Mesenchymal stem cell (in vitro differentiated cells and primary cell): ENCODE measurements around the gene NUDT8.
A peak's percentile ranks its signal among the peaks of the same experiment; 100 is the strongest.
"Not testable (repeated sequence)": the region's sequence is repeated elsewhere in the genome, so short reads cannot be mapped to it uniquely, and the experiment has no call there.

ENCODE experiments used
- DNase-seq: peaks from one replicate; pipeline ENCODE4 v3.0.0-alpha.2; 2013
- H2AFZ ChIP-seq: one replicate; pipeline ENCODE4 v1.6.1; 2013; ENCODE audit warnings: low read depth, mild to moderate bottlenecking, control low read depth, inconsistent platforms, low read length, moderate library complexity
- H2AK5ac ChIP-seq: 2 replicates; pipeline ENCODE4 v1.6.1; 2013; ENCODE audit warnings: low read length, moderate library complexity, mild to moderate bottlenecking, inconsistent platforms; ENCODE audit not compliant: severe bottlenecking
- H2BK120ac ChIP-seq: one replicate; pipeline ENCODE4 v1.6.1; 2013; ENCODE audit warnings: low read depth, mild to moderate bottlenecking, inconsistent platforms, low read length, moderate library complexity
- H2BK12ac ChIP-seq, 2 experiments: one replicate each; pipeline ENCODE4 v1.6.1; 2013; ENCODE audit warnings: inconsistent platforms in 2 of 2, low read length in 2 of 2, mild to moderate bottlenecking in 2 of 2, moderate library complexity in 2 of 2, control low read depth in 1 of 2
- H2BK15ac ChIP-seq: one replicate; pipeline ENCODE4 v1.6.1; 2013; ENCODE audit warnings: mild to moderate bottlenecking, low read depth, inconsistent platforms; ENCODE audit not compliant: poor library complexity, severe bottlenecking
- H2BK5ac ChIP-seq: 2 replicates; pipeline ENCODE4 v1.6.1; 2013; ENCODE audit warnings: low read depth, mild to moderate bottlenecking, low read length, control low read depth, inconsistent platforms; ENCODE audit not compliant: poor library complexity, severe bottlenecking
- H3K14ac ChIP-seq, 2 experiments: one replicate each; pipeline ENCODE4 v1.6.1; 2013; ENCODE audit warnings: inconsistent platforms in 2 of 2, low read length in 2 of 2, control low read depth in 1 of 2, mild to moderate bottlenecking in 1 of 2, moderate library complexity in 1 of 2
- H3K18ac ChIP-seq, 2 experiments: one replicate each; pipeline ENCODE4 v1.6.1; 2013; ENCODE audit warnings: inconsistent platforms in 2 of 2, low read length in 2 of 2, control low read depth in 1 of 2, low read depth in 1 of 2, mild to moderate bottlenecking in 1 of 2
- H3K23ac ChIP-seq, 2 experiments: one replicate each; pipeline ENCODE4 v1.6.1; 2013; ENCODE audit warnings: inconsistent platforms in 2 of 2, low read length in 2 of 2, mild to moderate bottlenecking in 2 of 2, moderate library complexity in 2 of 2, control low read depth in 1 of 2
- H3K27ac ChIP-seq: 2 replicates; pipeline ENCODE4 v1.5.1; 2013; ENCODE audit warnings: mild to moderate bottlenecking, moderate library complexity, low read length, control low read depth, inconsistent platforms; ENCODE audit not compliant: poor library complexity, severe bottlenecking
- H3K27me3 ChIP-seq, 2 experiments: 2 replicates each; pipeline versions ENCODE4 v1.6.1 to v1.7.0; 2013; ENCODE audit warnings: low read length in 2 of 2, mild to moderate bottlenecking in 2 of 2, moderate library complexity in 2 of 2, control low read depth in 1 of 2, inconsistent platforms in 1 of 2; ENCODE audit not compliant: control insufficient read depth in 1 of 2, insufficient read depth in 1 of 2
- H3K36me3 ChIP-seq, 2 experiments: 2 replicates each; pipeline versions ENCODE4 v1.6.1 to v1.7.0; 2013; ENCODE audit warnings: low read length in 2 of 2, control low read depth in 1 of 2, inconsistent platforms in 1 of 2, low read depth in 1 of 2, mild to moderate bottlenecking in 1 of 2; ENCODE audit not compliant: insufficient read depth in 2 of 2, control insufficient read depth in 1 of 2
- H3K4ac ChIP-seq, 2 experiments: one replicate each; pipeline ENCODE4 v1.6.1; 2013; ENCODE audit warnings: inconsistent platforms in 2 of 2, low read length in 2 of 2, mild to moderate bottlenecking in 2 of 2, moderate library complexity in 2 of 2, control low read depth in 1 of 2, low read depth in 1 of 2
- H3K4me1 ChIP-seq: 2 replicates; pipeline ENCODE4 v1.6.1; 2013; ENCODE audit warnings: low read depth, low read length, control low read depth; ENCODE audit not compliant: control insufficient read depth, insufficient read depth
- H3K4me2 ChIP-seq: 2 replicates; pipeline ENCODE4 v1.6.1; 2013; ENCODE audit warnings: low read length, mild to moderate bottlenecking, inconsistent platforms; ENCODE audit not compliant: poor library complexity, severe bottlenecking
- H3K4me3 ChIP-seq, 2 experiments: 2 replicates each; pipeline versions ENCODE4 v1.5.1 to v1.7.0; 2013; ENCODE audit warnings: low read length in 2 of 2, mild to moderate bottlenecking in 2 of 2, control low read depth in 1 of 2, low read depth in 1 of 2; ENCODE audit not compliant: insufficient read depth in 1 of 2
- H3K79me1 ChIP-seq: replicated peaks from 2 replicates; pipeline ENCODE4 v1.6.1; 2013; ENCODE audit warnings: mild to moderate bottlenecking, control low read depth, low read length, inconsistent platforms; ENCODE audit not compliant: poor library complexity, severe bottlenecking
- H3K9ac ChIP-seq: 2 replicates; pipeline ENCODE4 v1.7.0; 2013; ENCODE audit warnings: mild to moderate bottlenecking, low read length, moderate library complexity
- H3K9me3 ChIP-seq: 2 replicates; pipeline ENCODE4 v1.7.0; 2013; ENCODE audit warnings: mild to moderate bottlenecking, low read length; ENCODE audit not compliant: control insufficient read depth
- H4K8ac ChIP-seq: one replicate; pipeline ENCODE4 v1.6.1; 2013; ENCODE audit warnings: inconsistent platforms, mild to moderate bottlenecking, low read length, moderate library complexity
- H4K91ac ChIP-seq: one replicate; pipeline ENCODE4 v1.6.1; 2013; ENCODE audit warnings: mild to moderate bottlenecking, low read length, inconsistent platforms
- WGBS: methylation state at CpG from one replicate; pipeline ENCODE4 v1.1.7; 2013; ENCODE audit warnings: mixed read lengths; 5-methylcytosine and 5-hydroxymethylcytosine counted together

NUDT8 gene

DNA sequence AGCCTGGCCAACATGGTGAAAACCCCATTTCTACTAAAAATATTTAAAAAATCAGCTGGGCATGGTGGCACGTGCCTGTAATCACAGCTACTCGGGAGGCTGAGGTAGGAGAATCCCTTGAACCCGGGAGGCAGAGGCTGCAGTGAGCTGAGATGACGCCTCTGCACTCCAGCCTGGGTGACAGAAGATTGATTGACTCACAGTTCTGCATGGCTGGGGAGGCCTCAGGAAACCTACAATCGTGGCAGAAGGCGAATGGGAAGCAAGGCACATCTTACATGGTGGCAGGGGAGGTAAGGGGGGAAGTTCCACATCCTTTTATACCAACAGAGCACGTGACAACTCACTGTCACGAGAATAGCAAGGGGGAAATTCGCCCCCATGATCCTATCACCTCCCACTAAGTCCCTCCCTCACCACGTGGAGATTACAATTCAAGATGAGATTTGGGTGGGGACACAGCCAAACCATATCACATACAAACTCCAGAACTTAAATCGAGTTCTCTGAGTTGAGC lies 40.8 kb downstream of the NUDT8 start:
- not testable (repeated sequence) for DNase-seq, H3K79me1 ChIP-seq, H3K18ac ChIP-seq, H3K4ac ChIP-seq, H3K9ac ChIP-seq, H3K4me2 ChIP-seq, H4K8ac ChIP-seq, H3K14ac ChIP-seq, H2BK5ac ChIP-seq, H3K23ac ChIP-seq, H2BK12ac ChIP-seq, H2BK15ac ChIP-seq, H4K91ac ChIP-seq, H3K9me3 ChIP-seq, H2AFZ ChIP-seq, H2AK5ac ChIP-seq, H3K27ac ChIP-seq, H3K4me3 ChIP-seq, H2BK120ac ChIP-seq
- Histone ChIP-seq H3K36me3 (peaks cover 27 to 39% of the 10 kb centered on the region in 2 experiments), H3K4me1 (peaks cover 22% of the 10 kb centered on the region), H3K27me3 (peaks cover 0 to 11% of the 10 kb centered on the region in 2 experiments)
- 97% methylated on average over 5 of the region's 11 CpGs for WGBS

DNA sequence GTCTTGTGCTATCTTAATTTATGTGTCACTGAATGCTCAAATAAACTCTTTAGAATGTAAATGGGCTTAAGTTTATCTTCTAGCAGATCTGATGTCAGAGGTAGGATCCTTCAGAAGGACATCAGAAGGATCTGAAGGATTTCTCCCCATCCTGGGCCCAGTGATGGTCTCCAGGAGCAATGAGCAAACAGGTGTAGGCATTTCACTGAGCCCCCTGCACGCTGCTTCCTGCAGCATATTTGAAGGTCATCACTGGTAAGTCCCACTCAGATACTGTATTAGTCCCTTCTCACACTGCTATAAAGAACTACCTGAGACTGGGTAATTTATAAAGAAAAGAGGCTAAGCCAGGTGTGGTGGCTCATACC lies 41.6 kb downstream of the NUDT8 start:
- Histone ChIP-seq H3K9ac (no peak overlapping the region), H3K27ac (no peak overlapping the region), H2AK5ac (no peak overlapping the region), H2BK12ac (no peak overlapping the region), H3K4me3 (no peak overlapping the region), H4K91ac (no peak overlapping the region), H3K36me3 (peaks cover 27 to 39% of the 10 kb centered on the region in 2 experiments), H3K4me2 (no peak overlapping the region), H3K79me1 (peaks cover 4% of the 10 kb centered on the region), H3K9me3 (no peaks in the 10 kb centered on the region), H3K4ac (no peak overlapping the region), H3K23ac (no peak overlapping the region), H3K14ac (no peak overlapping the region), H2BK120ac (no peak overlapping the region), H2BK15ac (no peak overlapping the region), H3K27me3 (peaks cover 0 to 3% of the 10 kb centered on the region in 2 experiments), H2AFZ (no peak overlapping the region), H2BK5ac (no peak overlapping the region), H3K4me1 (peaks cover 22% of the 10 kb centered on the region), H3K18ac (no peak overlapping the region), H4K8ac (no peak overlapping the region)
- WGBS: no CpG with 5 or more reads among the region's 1 CpG
- DNase-seq: no peak

DNA sequence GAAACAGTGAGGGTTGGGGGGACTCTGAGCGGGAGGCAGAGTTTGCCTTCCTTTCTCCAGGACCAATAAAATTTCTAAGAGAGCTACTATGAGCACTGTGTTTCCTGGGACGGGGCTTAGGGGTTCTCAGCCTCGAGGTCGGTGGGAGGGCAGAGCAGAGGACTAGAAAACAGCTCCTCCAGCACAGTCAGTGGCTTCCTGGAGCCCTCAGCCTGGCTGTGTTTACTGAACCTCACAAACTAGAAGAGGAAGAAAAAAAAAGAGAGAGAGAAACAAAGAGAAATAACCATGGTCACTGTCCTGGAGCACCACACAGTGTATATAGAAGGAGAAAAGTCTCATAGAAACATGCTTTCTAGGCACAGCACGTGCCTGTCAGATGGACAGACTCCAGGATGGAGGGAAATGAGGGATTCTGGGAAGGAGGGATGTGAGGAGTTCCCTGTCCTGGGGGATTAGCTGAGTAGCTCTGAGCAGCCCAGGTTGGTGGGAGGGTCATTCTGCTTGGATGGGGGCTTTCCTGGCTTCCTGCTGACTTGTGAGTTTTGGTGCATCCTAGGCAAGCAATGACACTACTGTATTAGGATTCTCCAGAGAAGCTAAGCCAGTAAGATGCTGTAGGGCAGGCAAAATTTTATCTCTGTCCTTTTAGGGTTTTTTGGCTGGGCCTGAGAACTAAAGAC lies 43.0 kb downstream of the NUDT8 start:
- Histone ChIP-seq H3K4me3 (no peak overlapping the region), H3K9ac (no peak overlapping the region), H3K14ac (no peak overlapping the region), H2AFZ (no peak overlapping the region), H3K18ac (no peak overlapping the region), H3K27me3 (peaks cover 0 to 4% of the 10 kb centered on the region in 2 experiments), H3K4ac (no peak overlapping the region), H3K27ac (no peak overlapping the region), H3K9me3 (no peaks in the 10 kb centered on the region), H2BK5ac (no peak overlapping the region), H3K36me3 (peaks cover 27 to 39% of the 10 kb centered on the region in 2 experiments), H3K23ac (no peak overlapping the region), H3K4me2 (no peak overlapping the region), H2BK15ac (no peak overlapping the region), H3K4me1 (peaks cover 29% of the 10 kb centered on the region), H4K91ac (no peak overlapping the region), H4K8ac (no peak overlapping the region), H3K79me1 (peaks cover 4% of the 10 kb centered on the region), H2BK120ac (no peak overlapping the region), H2AK5ac (no peak overlapping the region), H2BK12ac (no peak overlapping the region)
- no peak for DNase-seq
- 99% methylated on average over 4 of the region's 5 CpGs for WGBS

DNA sequence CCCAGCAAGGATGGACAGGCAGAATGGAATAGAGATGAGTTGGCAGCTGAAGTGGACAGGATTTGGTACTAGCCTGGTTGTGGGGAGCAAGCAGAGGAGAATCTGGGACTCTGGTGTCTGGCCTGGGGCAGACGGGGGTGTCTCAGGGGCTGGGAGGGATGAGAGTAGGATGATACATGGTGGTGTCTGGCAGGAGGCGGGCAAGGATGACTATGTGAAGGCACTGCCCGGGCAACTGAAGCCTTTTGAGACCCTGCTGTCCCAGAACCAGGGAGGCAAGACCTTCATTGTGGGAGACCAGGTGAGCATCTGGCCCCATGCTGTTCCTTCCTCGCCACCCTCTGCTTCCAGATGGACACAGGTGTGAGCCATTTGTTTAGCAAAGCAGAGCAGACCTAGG lies 43.8 kb downstream of the NUDT8 start:
- 91% methylated on average over 4 of the region's 4 CpGs for WGBS

More for the DNA sequence above, 43.8 kb downstream of the NUDT8 start:
- Histone ChIP-seq H2BK5ac (no peak overlapping the region), H3K27me3 (peaks cover 0 to 12% of the 10 kb centered on the region in 2 experiments), H3K9me3 (no peaks in the 10 kb centered on the region), H3K36me3 (peaks cover 27 to 39% of the 10 kb centered on the region in 2 experiments), H3K23ac (no peak overlapping the region), H3K18ac (no peak overlapping the region), H3K4ac (no peak overlapping the region), H2BK120ac (no peak overlapping the region), H4K8ac (no peak overlapping the region), H2AFZ (no peak overlapping the region), H3K4me1 (peaks cover 31% of the 10 kb centered on the region), H3K27ac (no peak overlapping the region), H4K91ac (no peak overlapping the region), H3K9ac (no peak overlapping the region), H3K14ac (no peak overlapping the region), H3K4me2 (peak overlapping the region; percentile 76), H2BK15ac (no peak overlapping the region), H3K79me1 (peaks cover 4% of the 10 kb centered on the region), H3K4me3 (no peak overlapping the region), H2BK12ac (no peak overlapping the region), H2AK5ac (no peak overlapping the region)
- no peak for DNase-seq
